SIG-M5 treated with dmso at 0.1 percent for 504 hours (cell line): Measurements from ENCODE around the gene CCDC148.
"Not testable (repeated sequence)": the region's sequence is repeated elsewhere in the genome, so short reads cannot be mapped to it uniquely, and the experiment has no call there.

Experiments
- DNase-seq: peaks from one replicate; lab custom pipeline; 2025; ENCODE audit not compliant: unreplicated experiment; lab: John Stamatoyannopoulos, UW

The CCDC148 gene

DNA sequence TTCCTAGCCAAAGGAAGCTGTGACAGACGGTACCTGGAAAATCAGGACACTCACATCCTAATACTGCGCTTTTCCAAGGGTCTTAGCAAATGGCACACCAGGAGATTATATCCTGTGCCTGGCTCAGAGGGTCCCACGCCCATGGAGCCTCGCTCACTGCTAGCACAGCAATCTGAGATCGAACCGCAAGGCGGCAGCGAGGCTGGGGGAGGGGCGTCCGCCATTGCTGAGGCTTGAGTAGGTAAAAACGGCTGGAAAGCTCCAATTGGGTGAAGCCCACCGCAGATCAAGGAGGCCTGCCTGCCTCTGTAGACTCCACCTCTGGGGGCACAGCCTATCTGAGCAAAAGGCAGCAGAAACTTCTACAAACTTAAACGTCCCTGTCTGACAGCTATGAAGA lies 22.8 kb downstream of the CCDC148 start:
- DNase-seq: not testable (repeated sequence)

GRCh38 chr2:158432117-158432516 lies 24.4 kb downstream of the CCDC148 start:
- DNase-seq: no peak

- no peak for DNase-seq
These were observed 42.0 kb downstream of the CCDC148 start for GRCh38 chr2:158414538-158414937.

GRCh38 chr2:158413581-158413980 lies 43.0 kb downstream of the CCDC148 start:
- no peak for DNase-seq

DNA sequence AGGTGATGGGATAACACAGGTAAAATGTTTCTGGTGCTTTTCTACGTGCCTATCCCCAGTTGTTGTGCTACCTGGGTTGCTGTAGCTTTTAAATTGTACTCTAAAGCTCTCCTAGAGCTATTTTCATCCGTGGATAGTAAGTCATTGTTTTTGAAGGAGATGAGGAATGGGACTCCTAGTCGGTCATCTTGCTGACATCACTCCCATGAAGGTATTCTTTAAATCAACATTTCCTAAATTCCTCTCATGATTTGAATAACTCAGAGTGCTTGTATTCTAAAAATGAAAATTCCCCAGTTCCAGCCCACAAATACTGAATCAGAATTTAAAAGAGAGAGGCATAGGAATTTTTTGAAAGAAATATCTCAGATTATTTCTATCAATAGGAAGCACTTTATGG lies 44.3 kb downstream of the CCDC148 start:
- DNase-seq: no peak

GRCh38 chr2:158411748-158412147 lies 44.8 kb downstream of the CCDC148 start:
- no peak for DNase-seq

DNA sequence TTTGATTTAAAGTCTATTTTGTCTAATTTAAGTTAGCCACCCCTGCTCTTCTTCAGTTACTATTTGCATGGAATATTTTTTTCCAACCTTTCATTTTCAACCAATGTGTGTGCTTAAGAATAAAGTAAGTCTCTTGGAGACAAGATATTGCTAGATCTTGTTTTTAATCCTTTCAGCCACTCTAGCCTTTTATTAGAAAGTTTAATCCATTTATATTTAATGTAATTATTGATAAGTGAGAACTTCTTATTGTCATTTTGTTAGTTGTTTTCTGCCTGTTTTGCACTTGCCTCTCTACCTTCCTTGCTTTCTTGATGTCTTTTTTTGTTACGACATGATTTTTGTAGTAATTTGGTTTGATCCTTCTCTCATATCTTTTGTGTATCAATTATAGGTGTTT lies 46.4 kb downstream of the CCDC148 start:
- DNase-seq: no peak

- no peak for DNase-seq
These were observed 49.5 kb downstream of the CCDC148 start for GRCh38 chr2:158407031-158407430.

GRCh38 chr2:158405341-158405740 lies 51.2 kb downstream of the CCDC148 start:
- no peak for DNase-seq

DNA sequence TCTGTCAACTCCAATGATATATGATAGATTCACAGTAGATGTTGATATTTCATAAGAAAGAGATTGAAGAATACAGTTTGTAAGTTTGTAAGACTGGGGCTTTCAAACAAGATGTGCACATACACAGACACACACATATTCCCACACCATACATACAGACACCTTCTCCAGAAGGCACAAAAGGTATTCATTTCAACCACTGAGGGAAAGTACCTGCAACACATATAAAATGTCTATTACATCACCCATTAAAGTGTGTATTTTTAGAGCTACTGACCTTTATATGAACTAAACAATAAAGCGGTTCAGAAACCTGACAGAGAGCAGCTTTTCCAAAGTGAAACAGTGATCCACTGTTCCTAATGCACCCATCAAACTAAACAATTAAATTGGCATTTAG lies 53.3 kb downstream of the CCDC148 start:
- DNase-seq: no peak

DNA sequence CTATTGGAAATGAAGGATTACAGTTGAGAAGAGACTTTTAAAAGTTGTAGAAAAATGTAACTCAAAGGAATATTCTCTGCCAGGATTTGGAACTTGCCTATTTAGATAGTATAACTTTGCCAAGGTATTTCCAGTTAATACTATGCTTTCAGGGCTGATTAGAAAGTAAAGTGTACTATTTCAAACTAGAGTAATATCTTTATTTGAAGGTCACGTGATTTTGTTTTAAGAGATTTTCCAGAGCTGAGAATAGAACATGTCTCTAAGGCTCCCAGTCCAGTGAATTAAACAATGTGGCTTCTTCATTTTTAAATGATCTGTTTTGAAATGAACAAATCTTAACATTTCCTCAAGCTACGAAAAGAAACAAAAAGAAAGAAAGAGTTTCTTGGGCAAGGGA lies 53.9 kb downstream of the CCDC148 start:
- DNase-seq: no peak

GRCh38 chr2:158395166-158395565 lies 61.4 kb downstream of the CCDC148 start:
- no peak for DNase-seq

DNA sequence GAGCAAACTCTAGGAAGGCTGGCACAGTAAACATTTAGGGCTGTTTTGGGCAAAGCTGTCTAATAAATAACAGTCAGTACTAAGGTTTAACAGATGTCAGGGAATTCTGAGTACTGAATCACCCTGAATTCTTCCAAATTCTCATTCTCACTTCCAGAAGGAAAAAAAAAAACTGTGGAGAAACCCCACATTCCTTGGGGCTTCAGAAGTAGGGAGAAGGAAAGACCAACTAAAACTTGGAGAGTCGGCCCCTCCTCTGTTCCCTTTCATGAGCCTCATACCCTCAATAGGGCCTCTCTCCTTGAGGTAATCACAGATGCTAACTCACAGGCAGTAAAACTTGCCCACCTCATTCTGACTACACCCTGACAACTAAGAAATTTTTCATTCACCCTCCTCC lies 62.1 kb downstream of the CCDC148 start:
- DNase-seq: no peak

DNA sequence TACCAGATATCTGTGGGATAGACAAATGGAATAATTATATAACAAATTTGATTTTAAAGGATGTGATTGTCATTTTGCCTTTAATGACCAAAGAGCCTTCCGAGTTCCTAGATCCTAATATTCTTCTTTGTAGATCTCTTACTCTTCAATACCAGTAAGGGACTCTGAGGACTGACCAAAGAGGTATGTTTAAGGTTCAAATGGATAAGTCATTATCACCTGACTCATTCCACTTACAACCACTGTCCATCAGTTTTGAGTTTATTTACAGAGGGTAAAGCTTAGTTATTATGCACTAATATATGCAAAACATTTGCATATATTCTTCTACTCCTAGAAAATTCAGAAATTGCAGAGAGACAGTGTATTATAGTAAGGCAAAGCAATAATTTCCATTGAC lies 62.7 kb downstream of the CCDC148 start:
- DNase-seq: no peak

- no peak for DNase-seq
These were observed 63.9 kb downstream of the CCDC148 start for GRCh38 chr2:158392687-158393086.

DNA sequence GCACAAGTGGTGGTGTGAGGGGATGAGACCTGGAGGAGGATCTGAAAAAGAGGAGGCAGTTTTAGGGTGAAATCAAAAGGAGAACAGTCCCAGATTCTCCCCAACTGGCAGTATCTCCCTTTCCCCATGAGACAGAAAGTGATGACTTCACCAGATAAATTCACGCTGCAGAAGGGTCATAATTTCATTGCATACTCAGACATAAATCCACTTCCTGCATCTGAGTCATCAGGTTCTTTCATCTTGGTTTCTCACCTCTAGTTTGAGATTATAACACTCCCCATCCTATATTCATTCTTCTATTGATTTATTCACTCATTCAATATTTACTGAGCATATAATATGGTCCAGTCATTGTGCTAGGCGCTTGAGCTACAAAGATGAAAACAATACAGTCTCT lies 64.7 kb downstream of the CCDC148 start:
- DNase-seq: no peak

DNA sequence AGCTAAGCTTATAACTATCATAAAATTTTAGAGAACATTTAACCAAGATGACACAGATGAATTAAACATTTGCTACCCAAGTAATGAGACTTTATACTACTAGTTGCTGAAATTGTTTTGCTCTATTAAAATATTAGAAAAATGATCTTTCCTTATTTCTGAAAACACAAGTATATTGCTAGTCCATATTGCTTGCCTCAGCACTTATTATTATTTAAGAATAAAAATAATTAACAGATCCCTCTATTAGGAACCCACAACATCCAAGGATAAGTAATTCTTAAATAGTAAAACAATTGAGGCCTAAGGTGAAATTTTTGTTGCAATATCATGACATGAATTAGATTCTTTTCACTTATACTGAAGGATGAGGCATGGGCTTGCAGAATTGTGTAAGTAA lies 65.2 kb downstream of the CCDC148 start:
- no peak for DNase-seq

GRCh38 chr2:158388159-158388558 lies 68.4 kb downstream of the CCDC148 start:
- DNase-seq: no peak

DNA sequence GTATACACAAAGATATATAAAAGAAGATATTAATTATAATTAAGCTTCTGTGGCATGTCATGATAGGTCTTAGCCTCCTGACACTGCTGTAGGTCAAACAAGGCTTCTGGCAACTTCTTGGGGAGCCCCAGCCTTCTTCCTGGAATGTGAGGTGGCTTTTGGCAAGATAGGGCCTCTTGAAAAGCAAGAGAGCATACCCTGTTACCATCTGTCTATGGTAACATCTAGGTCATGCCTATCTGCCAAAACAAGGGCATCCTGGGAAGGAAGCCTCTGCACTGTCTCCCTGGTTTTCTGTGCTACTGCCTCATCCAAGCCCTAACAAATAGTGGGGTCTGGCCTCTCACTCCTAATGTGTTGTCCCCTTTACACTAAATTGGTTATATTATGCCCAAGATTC lies 70.9 kb downstream of the CCDC148 start:
- DNase-seq: no peak

DNA sequence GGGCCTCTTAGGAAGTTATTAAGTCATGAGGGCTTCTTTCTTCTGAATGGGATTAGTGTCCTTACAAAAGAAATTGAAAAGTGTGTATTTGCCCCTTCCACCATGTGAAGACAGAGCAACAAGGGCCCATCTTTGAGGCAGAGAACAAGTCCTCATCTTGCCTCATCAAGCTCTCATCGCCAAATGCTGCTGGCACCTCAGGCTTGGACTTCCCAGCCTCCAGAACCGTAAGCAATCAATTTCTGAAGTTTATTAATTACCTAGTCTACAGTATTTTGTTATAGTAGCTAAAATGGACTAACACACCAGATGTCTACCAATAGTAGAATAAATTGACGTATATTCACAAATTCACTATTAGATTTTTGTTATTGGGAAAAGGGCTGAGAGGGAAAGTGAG lies 74.6 kb downstream of the CCDC148 start:
- no peak for DNase-seq

GRCh38 chr2:158381205-158381604 lies 75.3 kb downstream of the CCDC148 start:
- no peak for DNase-seq

DNA sequence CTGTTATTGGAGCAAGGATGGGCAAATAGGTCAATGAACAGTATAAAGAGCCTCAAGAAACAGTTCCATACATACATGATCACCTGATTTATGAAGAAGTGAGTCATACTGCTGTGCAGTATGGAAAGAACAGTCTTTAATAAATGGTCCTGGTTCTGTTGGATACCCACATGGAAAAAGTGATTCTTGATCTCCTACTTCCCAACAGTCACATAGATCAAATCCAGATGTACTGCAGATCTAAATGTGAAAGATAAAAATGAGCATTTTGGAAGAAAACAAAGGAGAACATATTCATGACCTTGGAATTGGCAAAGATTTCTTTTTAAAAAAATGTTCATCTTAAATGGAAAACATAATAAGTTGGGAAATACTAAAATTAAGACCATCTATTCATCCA lies 75.8 kb downstream of the CCDC148 start:
- DNase-seq: no peak

- DNase-seq: no peak
These were observed 77.6 kb downstream of the CCDC148 start for GRCh38 chr2:158378926-158379325.

GRCh38 chr2:158366342-158366741 lies 90.2 kb downstream of the CCDC148 start:
- no peak for DNase-seq
